Activated gamma-delta T cell treated with anti-CD3 and anti-CD28 coated beads, Interleukin-2, amount 50 U/mL, for 16 hours (primary cell): Measurements from ENCODE around the gene CLCF1.

Experiments
- DNase-seq: peaks from one replicate; pipeline ENCODE4 v3.0.0-alpha.2; 2020; ENCODE audit warnings: low read depth

CLCF1 gene

DNA sequence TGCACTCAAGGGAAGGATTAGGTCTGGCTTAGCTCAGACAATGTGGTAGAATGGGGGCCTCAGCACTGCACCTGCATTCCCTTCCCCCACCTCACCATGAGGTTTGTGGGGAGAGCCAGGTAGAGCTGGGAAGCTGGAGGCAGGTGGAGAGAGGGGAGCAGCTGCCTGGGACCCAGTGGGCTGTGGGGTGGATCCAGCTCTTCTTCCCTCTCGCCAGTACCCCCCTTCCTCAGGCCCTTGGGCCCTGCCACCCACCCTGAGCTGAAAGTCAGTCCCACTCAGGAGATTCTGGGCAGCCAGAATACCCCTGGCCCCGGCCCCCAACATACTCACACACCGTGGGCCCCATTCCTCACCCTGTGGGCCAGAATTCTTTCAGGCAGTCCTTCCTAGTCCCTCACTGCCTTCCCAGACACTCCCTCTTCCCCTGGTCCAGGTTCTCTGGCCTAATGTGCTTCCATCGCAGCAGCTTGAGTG lies 17.0 kb downstream of the CLCF1 start:
- DNase-seq: no peak

DNA sequence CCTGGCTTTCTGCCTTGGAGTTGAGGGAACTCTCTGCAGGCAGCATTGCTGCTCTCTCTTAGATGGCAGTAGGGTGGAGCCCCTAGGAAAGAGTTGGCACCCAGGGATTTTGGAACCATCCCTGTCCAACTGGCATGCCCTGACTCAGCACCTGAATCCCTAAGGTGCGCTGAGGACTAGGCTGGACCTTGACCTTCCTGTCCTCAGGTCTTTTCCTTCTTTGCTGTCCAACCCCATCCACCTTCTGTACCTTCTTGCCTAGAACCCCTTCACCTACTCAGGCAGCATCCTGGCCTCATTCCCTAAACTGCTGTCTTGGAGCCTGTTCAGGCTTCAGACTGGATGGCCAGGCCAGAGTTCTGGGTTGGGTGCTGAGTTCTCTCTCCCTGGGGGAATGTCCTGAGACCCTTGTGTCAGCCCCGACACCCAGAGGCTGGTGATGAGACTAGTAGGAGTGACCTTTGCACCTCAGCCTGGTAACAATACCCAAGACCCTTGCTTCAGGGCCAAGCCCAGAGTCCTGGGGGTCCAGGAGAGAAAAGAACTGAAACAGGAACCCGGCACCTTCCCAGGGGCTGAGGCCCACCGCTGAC lies 17.5 kb downstream of the CLCF1 start:
- no peak for DNase-seq

DNA sequence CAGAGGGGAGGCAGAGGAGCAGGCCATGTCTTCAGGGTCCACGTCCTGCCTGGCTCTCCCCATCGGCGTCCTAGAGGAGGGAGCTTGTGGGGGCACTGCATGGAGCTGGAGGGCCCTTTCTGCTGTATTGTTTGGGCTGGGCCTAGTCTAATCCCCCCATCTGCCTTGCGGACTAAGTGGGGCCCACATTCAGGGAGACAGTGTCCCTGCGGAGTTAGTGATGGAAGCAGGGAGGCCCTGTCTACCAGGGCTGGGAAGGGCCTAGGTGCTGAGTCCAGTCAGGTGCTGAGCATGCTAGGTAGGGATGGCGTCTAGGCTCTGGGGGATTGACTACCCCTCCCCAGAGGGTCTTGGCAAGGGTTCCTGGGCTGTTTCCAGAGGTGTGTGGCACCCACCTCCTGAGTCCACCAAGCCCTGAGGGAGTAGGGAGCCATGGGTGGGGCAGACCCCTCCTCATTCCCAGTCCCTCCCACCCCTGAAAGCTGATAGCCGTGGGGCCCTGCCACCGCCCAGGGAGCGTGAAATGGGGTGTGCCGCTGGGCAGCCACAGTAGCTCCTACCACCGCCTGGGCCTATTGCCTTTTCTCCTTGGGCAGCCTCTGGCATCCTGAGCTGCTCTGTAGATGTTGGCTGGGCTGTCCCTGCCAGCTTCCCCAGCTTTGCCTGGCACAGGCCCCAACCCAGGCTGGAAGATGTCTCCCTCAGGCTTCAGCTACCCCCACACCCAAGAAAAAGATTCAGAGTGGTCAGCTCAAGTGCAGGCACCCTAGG lies 18.2 kb downstream of the CLCF1 start:
- DNase-seq: no peak

DNA sequence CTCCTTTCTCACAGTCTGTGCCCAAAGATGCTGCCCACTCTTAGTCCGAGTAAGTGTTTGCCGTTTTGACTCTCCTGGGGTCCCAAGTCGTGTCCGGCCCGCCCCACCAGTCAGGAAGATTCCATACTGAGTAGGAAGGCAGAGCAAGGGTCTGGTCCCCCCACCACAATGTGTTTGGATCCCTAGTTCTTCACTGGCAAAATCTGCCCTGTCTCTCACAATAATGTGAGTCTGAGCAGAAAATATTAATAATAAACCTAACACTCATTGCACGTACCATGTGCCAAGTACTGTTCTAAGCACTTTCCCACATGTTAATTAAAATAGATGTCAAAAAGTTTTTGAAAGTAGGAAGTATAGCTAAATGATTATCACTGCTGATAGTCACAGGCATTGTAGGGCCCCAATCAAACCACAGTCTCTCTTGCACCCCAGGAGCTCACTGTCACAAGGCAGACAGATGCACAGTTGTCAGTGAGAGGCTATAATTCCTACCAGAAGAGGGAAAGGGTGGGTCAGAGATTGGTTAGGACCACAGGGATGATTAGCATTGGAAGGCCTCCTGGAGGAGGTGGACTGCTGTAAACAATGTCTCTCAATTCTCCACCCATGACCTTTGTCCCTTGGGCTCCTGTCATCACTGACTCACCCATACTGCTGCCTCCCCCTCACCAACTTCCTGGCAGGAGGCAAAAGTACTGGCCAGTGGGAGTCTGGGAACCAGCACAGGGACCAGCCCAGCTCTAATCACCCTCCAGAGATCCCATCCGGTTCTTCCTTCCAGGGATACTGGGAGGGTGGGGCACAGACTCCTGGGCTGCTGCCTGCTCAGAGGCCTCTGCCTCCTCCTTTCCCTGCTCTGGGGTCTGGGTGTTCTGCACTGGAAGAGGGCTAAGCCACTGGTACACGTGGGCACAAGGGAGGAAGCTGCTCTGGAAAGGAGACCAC lies 19.0 kb downstream of the CLCF1 start:
- no peak for DNase-seq

DNA sequence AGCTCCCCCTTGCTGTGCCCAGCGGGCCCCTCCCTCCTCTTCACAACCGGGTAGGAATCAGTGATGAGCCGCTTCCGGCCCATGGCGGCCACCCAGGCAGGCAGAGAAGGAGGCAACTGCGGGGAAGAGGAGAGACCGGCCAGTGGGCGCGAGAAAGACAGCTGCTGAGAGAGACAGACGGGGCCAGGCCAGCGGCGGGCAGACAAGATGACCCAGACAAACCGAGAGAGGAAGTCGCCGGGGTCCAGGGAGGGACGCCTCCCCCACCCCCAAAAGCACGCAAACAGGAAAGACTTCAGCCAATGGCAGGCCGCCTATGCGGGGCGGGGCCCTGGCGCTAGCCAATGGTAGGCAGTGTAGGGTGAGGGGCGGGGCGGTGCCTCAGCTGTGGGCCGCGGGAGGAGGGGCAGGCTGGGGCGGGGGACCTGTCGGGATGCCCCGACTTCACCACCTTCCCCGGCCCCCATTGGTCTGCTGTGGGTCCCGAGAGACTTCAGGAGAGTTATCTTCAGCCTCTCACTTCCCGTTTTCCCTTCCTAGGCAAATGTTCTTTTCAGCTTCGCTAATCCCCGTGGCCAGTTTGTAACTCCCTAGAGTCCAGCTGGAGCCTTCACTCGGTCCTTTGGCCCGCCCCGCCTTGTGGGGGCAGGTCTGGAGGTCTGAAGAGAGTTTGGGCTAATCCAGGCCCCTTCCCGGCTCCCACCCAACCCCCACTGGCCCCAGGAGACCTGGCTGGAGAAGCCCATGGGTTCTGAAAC lies 19.9 kb downstream of the CLCF1 start, which contains the start of gene POLD4:
Gene POLD4 (minus strand): TSS at position 230 of the 758 bp plus-strand sequence. CDS start 147 bp downstream, at position 83.
- peak; percentile 95 for DNase-seq

DNA sequence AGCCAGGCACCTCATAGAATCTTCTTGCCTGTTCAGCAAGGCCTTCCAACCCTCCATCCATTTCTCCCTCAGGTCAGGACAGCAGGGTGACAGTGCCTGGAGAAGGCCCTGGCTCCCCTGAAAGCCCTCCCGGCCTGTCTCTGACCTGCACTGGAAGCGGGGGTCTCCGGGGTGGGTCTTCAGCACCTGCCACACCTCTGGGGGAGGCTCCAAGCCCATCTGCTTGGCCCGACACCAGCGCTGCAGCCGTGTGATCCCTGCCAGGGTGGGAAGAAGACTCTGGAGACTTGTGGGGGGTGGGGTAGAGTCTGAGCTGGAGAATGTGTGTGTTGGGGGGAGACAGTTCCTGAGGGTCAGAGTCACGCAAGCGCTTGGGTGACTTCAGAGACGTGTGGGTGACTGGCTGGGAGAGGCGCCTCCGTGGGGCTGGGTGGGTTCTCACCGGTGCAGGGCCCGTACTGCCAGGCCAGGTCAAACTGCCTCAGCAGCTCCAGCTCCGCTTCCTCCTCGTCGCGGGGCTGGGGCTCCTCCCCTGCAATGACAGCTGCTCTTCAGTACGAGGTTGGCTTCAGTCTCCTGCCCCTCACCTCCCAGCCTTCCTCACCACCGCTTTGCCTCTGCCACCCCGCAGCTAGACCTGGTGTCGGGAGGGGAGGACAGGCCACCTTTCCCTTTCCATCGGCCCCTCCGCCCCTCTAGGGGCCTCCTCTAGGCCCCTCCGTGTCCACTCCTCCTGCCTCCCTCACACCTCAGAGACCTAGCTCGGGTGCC lies 20.7 kb downstream of the CLCF1 start:
- no peak for DNase-seq

DNA sequence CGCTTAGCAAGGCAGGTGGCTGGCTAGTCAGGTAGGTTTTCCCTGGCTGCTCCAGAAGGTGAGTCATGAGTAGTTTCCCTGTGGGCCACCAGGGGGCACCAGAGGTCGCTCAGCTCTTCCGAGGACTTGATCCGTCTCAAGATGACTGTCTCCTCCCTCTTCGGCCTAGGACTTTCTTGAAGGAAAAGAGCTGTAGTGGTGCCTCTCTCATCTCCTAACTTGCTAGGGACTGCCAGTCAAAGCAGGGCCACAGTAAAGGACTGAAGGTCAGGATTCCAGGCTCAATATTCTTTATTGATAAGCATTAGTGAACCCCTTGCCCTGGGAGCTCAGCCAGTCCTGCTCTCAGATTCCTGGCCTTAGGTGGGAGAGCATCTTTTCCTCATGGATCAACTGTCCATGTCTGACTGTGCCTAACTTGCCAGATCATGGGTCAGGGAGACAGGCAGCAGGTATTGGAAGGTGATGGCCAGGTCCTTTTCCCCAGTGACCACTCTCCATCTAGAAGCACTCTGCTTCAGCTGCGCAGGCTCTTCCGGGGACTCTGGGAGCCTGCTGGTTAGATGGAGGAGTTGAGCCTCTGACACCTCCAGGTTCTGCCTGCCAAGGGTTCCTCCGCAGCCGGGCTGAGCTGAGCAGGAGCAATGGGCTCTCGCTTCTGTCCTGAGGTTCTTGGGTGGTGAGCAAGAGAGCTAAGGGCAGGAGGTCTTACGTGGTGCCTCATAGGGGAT lies 22.0 kb downstream of the CLCF1 start:
- no peak for DNase-seq

DNA sequence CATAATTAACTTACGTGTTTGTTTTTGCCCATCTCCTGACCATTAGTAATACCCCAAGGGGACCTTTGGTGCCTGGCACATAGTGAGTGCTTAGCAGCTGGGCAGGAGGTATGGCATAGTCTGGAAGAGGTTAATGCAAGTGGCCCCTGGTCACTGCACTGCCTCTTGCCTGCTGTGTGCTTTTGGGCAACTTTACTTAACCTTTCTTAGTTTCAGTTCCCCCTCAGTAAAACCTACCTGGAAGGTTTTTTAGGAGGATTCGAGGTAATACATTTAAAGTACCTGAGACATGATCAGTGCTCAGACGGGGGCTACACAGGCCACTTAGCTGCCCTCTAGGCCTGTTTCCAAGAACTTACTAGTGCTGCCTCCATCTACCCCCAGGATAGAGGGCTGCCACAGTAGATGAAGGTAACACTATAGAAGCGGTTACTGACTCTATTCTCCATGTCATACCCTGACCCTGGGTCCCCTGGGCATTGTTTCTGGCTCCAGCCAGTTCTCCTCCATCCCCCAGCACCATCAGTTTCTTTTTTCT lies 23.4 kb downstream of the CLCF1 start:
- no peak for DNase-seq

DNA sequence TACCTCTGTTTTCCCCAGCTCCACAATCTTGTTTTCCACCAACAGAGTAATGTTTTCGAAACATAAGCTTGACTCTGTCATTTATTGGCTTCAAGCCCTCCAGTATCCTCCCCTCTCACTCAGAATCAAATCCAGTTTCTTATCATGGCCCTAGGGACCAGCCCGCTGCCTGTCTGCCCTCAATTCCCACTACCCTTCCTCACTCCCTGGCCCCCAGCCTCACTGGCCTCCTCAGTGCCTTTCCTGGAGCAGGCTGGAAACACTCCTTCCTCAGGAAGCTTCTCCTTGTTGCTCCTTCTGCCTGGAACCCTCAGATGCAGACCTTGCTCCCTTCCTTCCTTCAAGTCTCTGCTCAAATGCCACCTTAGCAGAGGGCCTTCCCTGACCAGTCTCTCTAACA lies 23.9 kb downstream of the CLCF1 start:
- DNase-seq: no peak

DNA sequence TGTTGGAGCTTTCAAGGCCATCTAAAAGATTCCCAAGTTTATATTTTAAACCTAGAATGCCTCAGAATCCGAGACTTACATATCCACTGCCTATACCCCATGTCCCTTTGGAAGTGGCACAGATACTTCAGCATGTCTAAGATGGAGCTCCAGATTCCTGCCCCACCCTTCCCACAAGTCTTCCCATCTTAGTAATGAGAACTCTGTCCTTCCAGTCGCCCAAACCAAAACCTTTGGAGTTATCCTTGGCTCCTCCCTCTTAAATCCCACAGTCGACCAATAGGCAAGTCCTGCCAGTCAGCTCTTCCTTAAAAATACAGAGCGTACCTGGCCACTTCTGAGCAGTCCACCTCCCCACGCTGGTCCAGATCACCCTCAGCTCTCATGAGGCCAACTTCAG lies 24.4 kb downstream of the CLCF1 start:
- DNase-seq: no peak

DNA sequence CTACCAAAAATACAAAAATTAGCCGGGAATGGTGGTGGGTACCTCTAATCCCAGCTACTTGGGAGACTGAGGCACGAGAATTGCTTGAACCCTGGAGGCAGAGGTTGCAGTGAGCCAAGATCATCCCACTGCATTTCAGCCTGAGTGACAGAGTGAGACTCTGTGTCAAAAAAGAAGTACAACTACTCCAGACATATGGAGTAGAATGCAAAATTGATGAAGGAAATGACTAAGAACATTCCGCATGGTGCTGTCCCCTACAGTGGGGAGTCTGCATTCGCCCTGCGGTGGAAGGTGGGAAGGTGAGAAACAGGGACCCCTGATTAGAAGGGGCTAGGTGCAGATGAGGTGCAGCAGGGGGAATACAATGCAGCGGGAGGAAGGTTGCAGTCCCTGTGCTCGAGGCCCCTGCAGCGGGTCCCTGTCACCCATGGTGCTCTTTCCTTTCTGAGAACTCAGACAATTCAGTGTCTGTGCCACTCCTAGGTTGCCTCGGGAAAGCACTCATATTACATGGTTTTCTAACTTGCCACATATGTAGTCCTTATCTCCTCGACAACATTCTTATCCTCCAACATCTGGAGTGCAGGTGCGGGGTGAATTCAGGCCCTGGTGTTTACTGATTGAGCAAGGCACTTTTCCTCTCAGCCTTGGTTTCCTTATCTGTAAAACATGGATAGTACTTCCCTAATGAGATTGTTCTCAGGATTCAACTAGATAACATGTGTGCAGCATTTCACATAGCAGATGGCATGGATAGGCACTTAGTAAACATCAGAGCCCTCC lies 25.2 kb downstream of the CLCF1 start:
- no peak for DNase-seq

DNA sequence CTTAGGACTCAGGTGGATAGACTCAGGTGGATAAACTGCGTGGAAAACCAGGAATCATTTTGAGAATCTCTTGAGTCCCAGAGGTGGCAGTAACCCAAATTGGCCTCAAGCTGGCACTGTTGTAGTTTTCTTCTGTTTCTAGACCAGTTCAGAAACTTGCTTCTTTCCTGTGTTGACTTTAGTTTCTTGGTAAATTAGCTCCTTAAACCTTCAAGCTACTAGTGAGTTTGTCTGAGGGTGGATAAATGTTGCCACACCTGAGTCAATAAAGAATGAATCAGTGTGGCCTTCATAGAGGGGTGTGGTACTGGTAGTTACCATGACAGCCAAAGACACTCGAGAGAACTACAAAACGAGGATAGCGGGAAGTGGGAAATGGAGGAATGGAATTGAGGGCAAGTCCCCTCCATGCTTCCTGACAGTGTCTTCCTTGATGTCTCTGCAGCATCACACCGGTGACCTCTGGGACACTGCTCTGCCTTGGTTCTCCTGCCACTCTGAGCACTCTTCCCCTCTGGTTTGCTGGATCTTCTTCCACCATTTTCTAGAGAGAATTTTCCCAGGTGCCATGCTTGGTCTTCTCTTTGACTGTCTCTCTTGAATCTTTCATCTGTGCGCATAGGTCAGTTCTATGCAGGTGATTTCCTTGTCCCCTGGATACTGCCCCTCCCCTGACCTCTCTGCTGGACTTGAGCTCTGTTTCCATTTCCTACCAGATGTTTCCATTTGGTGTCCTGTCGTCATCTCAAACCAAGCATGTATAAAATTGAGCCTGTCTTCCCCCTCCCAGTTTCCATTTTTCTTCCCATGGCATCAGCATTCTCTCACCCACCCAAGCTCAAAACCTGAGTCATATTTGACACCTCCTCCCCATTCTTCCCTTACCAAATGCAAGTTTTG lies 27.2 kb downstream of the CLCF1 start:
- no peak for DNase-seq

DNA sequence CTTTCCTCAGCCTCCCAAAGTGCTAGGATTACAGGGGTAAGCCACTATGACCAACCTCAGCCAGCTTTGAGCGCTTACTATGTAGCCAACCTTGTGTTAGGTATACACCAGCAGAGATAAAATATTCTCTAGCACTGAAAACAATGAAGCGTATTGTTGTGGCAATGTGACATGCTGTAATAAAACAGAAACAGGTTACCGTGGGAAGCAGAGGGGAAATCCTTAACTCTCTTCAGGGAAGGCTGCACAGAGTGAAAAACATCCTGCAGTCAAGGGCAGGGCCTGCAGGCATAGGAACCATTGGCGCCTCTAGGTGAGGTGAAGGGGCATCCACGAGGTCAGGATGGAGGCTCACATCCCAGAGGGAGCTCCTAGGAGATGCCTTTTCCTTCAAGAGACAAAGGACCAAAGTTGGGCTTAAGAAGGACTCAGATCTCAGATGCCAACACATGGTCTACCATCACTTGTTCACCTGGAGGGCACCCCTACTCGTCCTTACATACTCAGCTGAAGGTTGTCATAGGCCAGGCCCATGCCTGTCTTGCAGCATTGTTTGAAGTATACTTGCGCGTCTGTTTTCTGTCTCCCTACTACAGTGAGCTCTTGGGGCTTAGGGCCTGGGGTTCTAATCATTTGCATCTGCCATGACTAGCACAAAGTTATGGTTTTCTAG lies 28.0 kb downstream of the CLCF1 start:
- no peak for DNase-seq

DNA sequence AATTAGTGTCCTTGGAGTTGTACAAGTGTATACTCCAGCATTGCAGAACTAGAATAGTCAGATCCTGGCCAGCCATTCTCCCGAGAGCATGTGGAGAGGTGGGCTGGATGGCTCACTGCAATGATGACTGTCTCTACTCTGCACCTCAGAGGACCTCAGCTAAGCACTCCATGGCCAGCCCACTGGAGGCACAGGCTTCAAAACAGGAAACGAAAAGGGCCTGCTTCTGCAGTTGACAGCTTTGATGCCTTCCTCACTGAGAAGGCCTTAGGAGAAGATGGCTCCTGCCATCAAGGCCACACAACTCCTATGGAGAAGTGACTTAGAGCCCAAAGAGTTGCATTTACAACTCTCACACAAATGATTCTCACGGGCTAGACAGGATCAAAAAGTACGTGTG lies 29.1 kb downstream of the CLCF1 start:
- DNase-seq: no peak

DNA sequence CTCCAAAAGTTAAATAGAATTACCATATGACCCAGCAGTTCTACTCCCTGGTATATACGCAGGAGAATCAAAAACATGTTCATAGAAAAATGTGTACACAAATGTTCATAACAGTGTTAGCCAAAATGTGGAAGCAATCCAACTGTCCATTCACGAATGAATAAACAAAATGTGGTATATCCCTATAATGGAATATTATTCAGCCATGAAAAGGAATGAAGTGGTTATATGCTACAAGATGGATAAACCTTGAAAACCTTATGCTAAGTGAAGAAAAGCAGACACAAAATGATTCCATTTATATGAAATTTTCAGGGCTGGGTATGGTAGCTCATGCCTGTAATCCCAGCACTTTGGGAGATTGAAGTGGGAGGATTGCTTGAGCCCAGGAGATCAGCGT lies 36.1 kb downstream of the CLCF1 start:
- no peak for DNase-seq

DNA sequence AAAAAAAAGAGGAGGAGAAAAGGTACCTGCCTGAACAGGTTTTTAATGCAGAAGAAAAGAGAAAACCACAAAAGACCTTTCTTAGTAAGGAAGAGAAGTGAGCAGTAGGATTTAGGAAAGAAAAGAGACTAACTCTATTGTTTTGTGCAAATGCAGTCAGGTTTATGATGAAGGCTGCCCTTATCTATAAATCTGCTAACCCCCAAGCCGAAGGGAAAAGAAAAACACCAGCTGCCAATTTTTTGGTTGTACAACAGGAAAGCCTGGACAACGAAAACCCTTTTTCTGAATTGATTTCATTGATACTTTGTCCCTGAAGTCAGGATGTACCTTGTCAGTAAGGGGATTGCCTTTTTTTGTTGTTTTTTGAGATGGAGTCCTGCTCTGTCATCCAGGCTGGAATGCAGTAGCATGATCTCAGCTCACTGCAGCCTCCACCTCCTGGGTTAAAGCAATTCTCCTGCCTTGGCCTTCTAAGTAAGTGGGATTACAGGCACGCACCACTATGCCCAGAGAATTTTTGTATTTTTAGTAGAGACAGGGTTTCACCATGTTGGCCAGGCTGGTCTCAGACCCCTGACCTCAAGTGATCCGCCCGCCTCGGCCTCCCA lies 41.2 kb downstream of the CLCF1 start:
- no peak for DNase-seq

DNA sequence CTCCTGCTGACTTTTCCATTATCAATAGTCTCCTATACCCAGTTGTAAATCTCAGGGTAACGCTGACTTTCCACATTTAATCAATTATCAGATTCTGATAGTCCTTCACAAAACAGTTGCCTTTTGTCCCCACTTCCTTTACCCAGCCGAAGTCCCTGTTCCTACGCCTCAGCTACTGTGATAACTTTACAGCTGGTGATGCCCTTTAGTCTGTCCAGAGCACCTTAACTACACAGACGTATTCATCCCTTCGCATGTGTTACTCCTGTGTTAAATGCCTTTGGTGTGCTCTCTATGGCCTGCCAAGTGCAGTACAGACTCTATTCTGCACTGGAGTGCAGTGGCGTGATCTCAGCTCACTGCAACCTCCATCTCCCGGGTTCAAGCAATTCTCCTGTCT lies 49.9 kb downstream of the CLCF1 start:
- DNase-seq: no peak
